HG02938 (cell line): Measurements from ENCODE around the gene AKAP3.

Source experiments
- ATAC-seq: cut with Tn5 transposase; IDR thresholded peaks from one replicate; pipeline ENCODE4 v1.9.1; 2021; ENCODE audit warnings: mild to moderate bottlenecking, moderate library complexity; ENCODE audit not compliant: unreplicated experiment

AKAP3 gene

GRCh38 chr12:4648501-4649357 is at the start of gene AKAP3, which contains the start of gene NDUFA9:
Gene AKAP3, minus strand, starts transcription at chr12:4649051. Its CDS starts 10,855 bp downstream, at chr12:4638196.
Gene NDUFA9, plus strand, starts transcription at chr12:4649114. Its CDS starts 13 bp downstream, at chr12:4649127.
- peak; percentile 74 for ATAC-seq

GRCh38 chr12:4690760-4691159 is 41.9 kb upstream of the AKAP3 start:
- no peak for ATAC-seq

- no peak for ATAC-seq
These were observed 36.5 kb upstream of the AKAP3 start for GRCh38 chr12:4685317-4685716.

- ATAC-seq = no peak
These were observed 32.9 kb upstream of the AKAP3 start for GRCh38 chr12:4681732-4682131.

- no peak for ATAC-seq
These were observed 30.9 kb upstream of the AKAP3 start for GRCh38 chr12:4679711-4680110.

- no peak for ATAC-seq
These were observed 16.4 kb upstream of the AKAP3 start for GRCh38 chr12:4665236-4665635.

GRCh38 chr12:4663971-4664505 is 15.2 kb upstream of the AKAP3 start:
- no peak for ATAC-seq

GRCh38 chr12:4653691-4654090 is 4.8 kb upstream of the AKAP3 start:
- no peak for ATAC-seq

GRCh38 chr12:4653257-4653656 is 4.4 kb upstream of the AKAP3 start:
- ATAC-seq = no peak

GRCh38 chr12:4649358-4649661 is 459 bp upstream of the AKAP3 start:
- no peak for ATAC-seq

GRCh38 chr12:4648104-4648500 is 749 bp downstream of the AKAP3 start:
- no peak for ATAC-seq

- ATAC-seq = no peak
These were observed 3.8 kb downstream of the AKAP3 start for GRCh38 chr12:4645023-4645422.

- peak; percentile 48 for ATAC-seq
These were observed 5.1 kb downstream of the AKAP3 start for GRCh38 chr12:4643747-4644146.

- no peak for ATAC-seq
These were observed 18.6 kb downstream of the AKAP3 start for GRCh38 chr12:4630262-4630661.

GRCh38 chr12:4628406-4628805 is 20.4 kb downstream of the AKAP3 start:
- ATAC-seq = no peak

GRCh38 chr12:4626543-4626942 is 22.3 kb downstream of the AKAP3 start:
- ATAC-seq = no peak

GRCh38 chr12:4621511-4621910 is 27.3 kb downstream of the AKAP3 start:
- no peak for ATAC-seq

GRCh38 chr12:4615667-4616066 is 33.2 kb downstream of the AKAP3 start:
- no peak for ATAC-seq

GRCh38 chr12:4610481-4610880 is 38.4 kb downstream of the AKAP3 start:
- ATAC-seq = no peak

GRCh38 chr12:4609071-4609470 is 39.8 kb downstream of the AKAP3 start:
- ATAC-seq = no peak

GRCh38 chr12:4607056-4607455 is 41.8 kb downstream of the AKAP3 start:
- no peak for ATAC-seq

GRCh38 chr12:4604684-4605193 is 44.1 kb downstream of the AKAP3 start:
- ATAC-seq = peak; percentile 84
